ENCODE results near the gene LAMA5. TPM values are rescaled to one million over a fixed set of nuclear protein-coding genes. Genes with fewer than 3 reads are reported as not detected.

The LAMA5 gene
- polyA plus RNA-seq, 1 of the 3 experiments (the other 2 are of a cell fraction) = 27.2 TPM

DNA sequence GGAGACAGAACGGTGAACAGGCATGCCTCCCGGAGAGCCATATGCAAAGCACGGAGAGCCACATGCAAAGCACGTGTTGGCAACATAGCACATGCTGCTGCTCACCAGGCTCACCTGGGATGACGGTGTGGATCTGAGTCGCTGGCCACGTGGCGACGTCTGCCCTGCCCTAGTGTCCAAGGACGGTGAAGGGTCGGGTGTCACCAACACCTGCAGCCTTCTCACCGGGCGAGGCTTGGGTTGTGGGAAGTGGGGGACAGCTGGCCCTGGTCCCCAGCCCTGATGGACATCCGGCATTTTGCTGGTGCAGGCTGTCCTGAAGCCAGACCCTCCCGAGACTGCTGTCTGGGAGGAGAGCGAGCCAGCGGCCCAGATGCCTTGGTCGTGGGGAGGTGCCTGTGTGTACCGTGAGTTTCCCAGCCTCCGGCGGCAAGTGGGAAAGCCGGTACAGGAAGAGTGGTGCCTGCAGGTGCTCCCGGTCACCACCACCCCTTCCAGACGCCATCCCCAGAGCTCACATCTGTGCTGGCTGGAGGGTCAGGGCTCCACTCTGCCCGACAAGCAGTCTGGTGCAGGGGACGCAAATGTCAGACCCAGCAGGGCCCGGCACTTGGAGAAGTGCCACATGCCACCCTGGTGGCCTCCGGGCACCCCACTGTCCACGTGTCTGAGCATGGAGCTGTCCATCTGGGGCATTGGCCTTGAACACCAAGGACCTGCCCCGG lies 70.2 kb downstream of the LAMA5 start:
- Histone ChIP-seq H3K27me3 (ENCODE audit: insufficient read depth) (no peaks in the 10 kb centered on the region), H3K9me2 (no peaks in the 10 kb centered on the region), H3K4me2 (no peak overlapping the region), H2AFZ (ENCODE audit: low read depth) (no peak overlapping the region), H3K9me3 (no peaks in the 10 kb centered on the region), H3K4me3 (ENCODE audit: low read depth in 2 of 2, low read length in 1 of 2) (no peak overlapping the region), H3K4me1 (ENCODE audit: control insufficient read depth in 1 of 2, insufficient read depth in 2 of 2, low read depth in 1 of 2, low read length in 1 of 2) (no peaks in the 10 kb centered on the region), H4K20me1 (ENCODE audit: insufficient read depth) (no peaks in the 10 kb centered on the region), H3K79me2 (ENCODE audit: insufficient read depth) (no peaks in the 10 kb centered on the region), H3F3A (replicated peaks; ENCODE audit: insufficient read depth) (peaks cover 7% of the 10 kb centered on the region), H3K9ac (no peak overlapping the region), H3K27ac (ENCODE audit: low read depth in 2 of 2, low read length in 1 of 2) (no peak overlapping the region; a peak in 1 of 4 replicates), H3K36me3 (replicated peaks in 1 of 2; ENCODE audit: control insufficient read depth in 1 of 2, insufficient read depth in 2 of 2, low read length in 1 of 2) (peaks cover 5 to 37% of the 10 kb centered on the region in 2 experiments)
- DNase-seq = no peak
- 79% methylated on average over 16 of the region's 30 CpGs for WGBS (ENCODE audit: low lambda C conversion rate)
- POLR2A ChIA-PET = no interaction called here
- TF ChIP-seq, protein P1, sequence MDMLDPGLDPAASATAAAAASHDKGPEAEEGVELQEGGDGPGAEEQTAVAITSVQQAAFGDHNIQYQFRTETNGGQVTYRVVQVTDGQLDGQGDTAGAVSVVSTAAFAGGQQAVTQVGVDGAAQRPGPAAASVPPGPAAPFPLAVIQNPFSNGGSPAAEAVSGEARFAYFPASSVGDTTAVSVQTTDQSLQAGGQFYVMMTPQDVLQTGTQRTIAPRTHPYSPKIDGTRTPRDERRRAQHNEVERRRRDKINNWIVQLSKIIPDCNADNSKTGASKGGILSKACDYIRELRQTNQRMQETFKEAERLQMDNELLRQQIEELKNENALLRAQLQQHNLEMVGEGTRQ (IDR thresholded peaks at IDR 0.05; ENCODE audit: borderline replicate concordance, low read depth, low read length) = no peak
- TF ChIP-seq MAX (IDR thresholded peaks at IDR 0.05; ENCODE audit: low read depth) (no peak), RFX5 (IDR thresholded peaks at IDR 0.05; ENCODE audit: low read length) (no peak), TEAD4 (IDR thresholded peaks at IDR 0.05; ENCODE audit: borderline replicate concordance, insufficient read depth) (no peak), EZH2phosphoT487 (IDR thresholded peaks at IDR 0.05; ENCODE audit: borderline replicate concordance, low read depth) (no peak), RCOR1 (IDR thresholded peaks at IDR 0.05; ENCODE audit: low read length) (no peak), SIN3A (IDR thresholded peaks at IDR 0.05; ENCODE audit: borderline replicate concordance, low read depth, low read length) (no peak), YY1 (IDR thresholded peaks at IDR 0.05; ENCODE audit: low read depth) (no peak), JUND (IDR thresholded peaks at IDR 0.05) (no peak), POLR2AphosphoS5 (IDR thresholded peaks at IDR 0.05; ENCODE audit: low read depth, low read length) (no peak), RAD21 (IDR thresholded peaks at IDR 0.05; ENCODE audit: low read length) (no peak)
- CTCF ChIA-PET = interaction anchor here (1.0 to 1.4 kb wide), 3 partner anchors 25 to 113 kb away, joined by 3 to 5 read pairs (median 4); no protein-coding TSS in a partner anchor

- no peaks in the 10 kb centered on the region for H3F3A ChIP-seq (replicated peaks; ENCODE audit: insufficient read depth)
- H3K4me2 ChIP-seq = no peak overlapping the region
- H3K27ac ChIP-seq (ENCODE audit: low read depth in 2 of 2, low read length in 1 of 2) = no peak overlapping the region
- no peaks in the 10 kb centered on the region for H3K4me1 ChIP-seq (ENCODE audit: control insufficient read depth in 1 of 2, insufficient read depth in 2 of 2, low read depth in 1 of 2, low read length in 1 of 2)
- H3K9me2 ChIP-seq = no peaks in the 10 kb centered on the region
- H3K4me3 ChIP-seq (ENCODE audit: low read depth in 2 of 2, low read length in 1 of 2) = no peak overlapping the region
- no peak overlapping the region for H3K9ac ChIP-seq
- TF ChIP-seq MAX (IDR thresholded peaks at IDR 0.05; ENCODE audit: low read depth) (no peak), RCOR1 (IDR thresholded peaks at IDR 0.05; ENCODE audit: low read length) (no peak), TAF1 (IDR thresholded peaks at IDR 0.05; ENCODE audit: borderline replicate concordance, low read depth, low read length) (no peak), POLR2AphosphoS5 (IDR thresholded peaks at IDR 0.05; ENCODE audit: low read depth, low read length) (no peak), USF1 (IDR thresholded peaks at IDR 0.05; ENCODE audit: borderline replicate concordance, low read depth) (no peak)
- POLR2A ChIA-PET = no interaction called here
- no peaks in the 10 kb centered on the region for H4K20me1 ChIP-seq (ENCODE audit: insufficient read depth)
- no peak for DNase-seq
- H3K9me3 ChIP-seq = no peaks in the 10 kb centered on the region
- no peaks in the 10 kb centered on the region for H3K27me3 ChIP-seq (ENCODE audit: insufficient read depth)
- peaks cover 8 to 41% of the 10 kb centered on the region in 2 experiments for H3K36me3 ChIP-seq (replicated peaks in 1 of 2; ENCODE audit: control insufficient read depth in 1 of 2, insufficient read depth in 2 of 2, low read length in 1 of 2)
- H3K79me2 ChIP-seq (ENCODE audit: insufficient read depth) = no peaks in the 10 kb centered on the region
- CTCF ChIA-PET = no interaction called here
- H2AFZ ChIP-seq (ENCODE audit: low read depth) = no peak overlapping the region
- WGBS (ENCODE audit: low lambda C conversion rate) = 96% methylated on average over 17 of the region's 17 CpGs
Measured at GRCh38 chr20:62294516-62294915, 72.6 kb downstream of the LAMA5 start.
